ENCODE results near the gene POLN. TPM values are rescaled to one million over a fixed set of nuclear protein-coding genes. Genes with fewer than 3 reads are reported as not detected.

POLN gene
- total RNA-seq, 2 experiments from 2014 or later = 4.0 to 4.4 TPM

- DNase-seq (ENCODE audit: low spot score) = no peak
- CTCF ChIA-PET (ENCODE audit: unreplicated experiment) = no interaction called here
- no peak for TF ChIP-seq EZH2phosphoT487 (IDR thresholded peaks at IDR 0.05; ENCODE audit: borderline replicate concordance, low read depth, low read length)
- no peak for TF ChIP-seq CTCF (conservative IDR thresholded peaks at IDR 0.05; ENCODE audit: low read length)
- Histone ChIP-seq H3K4me1 (ENCODE audit: insufficient read depth, low read length, poor library complexity, severe bottlenecking) (no peaks in the 10 kb centered on the region), H3K9me2 (ENCODE audit: insufficient read depth, low read length) (no peaks in the 10 kb centered on the region), H3K79me2 (ENCODE audit: insufficient read depth, low read depth, low read length) (no peaks in the 10 kb centered on the region), H3K4me3 (ENCODE audit: low read depth, low read length, poor library complexity, severe bottlenecking) (no peak overlapping the region), H3K9me3 (ENCODE audit: low read length) (no peaks in the 10 kb centered on the region), H3K36me3 (ENCODE audit: insufficient read depth, low read length) (no peaks in the 10 kb centered on the region), H2AFZ (ENCODE audit: low read length) (no peak overlapping the region), H3K27ac (ENCODE audit: low read depth, low read length, poor library complexity, severe bottlenecking) (no peak overlapping the region), H3K4me2 (ENCODE audit: low read length) (no peak overlapping the region), H4K20me1 (ENCODE audit: insufficient read depth, low read length) (no peaks in the 10 kb centered on the region)
- intact Hi-C loops (cut with micrococcal nuclease; ENCODE audit: unreplicated experiment) = no loop called here
- BruUV-seq (replicated peaks) = no TSS peak
- POLR2A ChIA-PET = no interaction called here
Measured at GRCh38 chr4:2064276-2064991, 177.5 kb downstream of the POLN start.

GRCh38 chr4:2063557-2064275 lies 178.2 kb downstream of the POLN start:
- Histone ChIP-seq H3K4me3 (ENCODE audit: low read depth, low read length, poor library complexity, severe bottlenecking) (no peak overlapping the region), H3K79me2 (ENCODE audit: insufficient read depth, low read depth, low read length) (no peaks in the 10 kb centered on the region), H4K20me1 (ENCODE audit: insufficient read depth, low read length) (no peaks in the 10 kb centered on the region), H3K27ac (ENCODE audit: low read depth, low read length, poor library complexity, severe bottlenecking) (no peak overlapping the region), H3K4me1 (ENCODE audit: insufficient read depth, low read length, poor library complexity, severe bottlenecking) (no peaks in the 10 kb centered on the region), H3K4me2 (ENCODE audit: low read length) (no peak overlapping the region), H3K36me3 (ENCODE audit: insufficient read depth, low read length) (no peaks in the 10 kb centered on the region), H2AFZ (ENCODE audit: low read length) (no peak overlapping the region), H3K9me2 (ENCODE audit: insufficient read depth, low read length) (no peaks in the 10 kb centered on the region), H3K9me3 (ENCODE audit: low read length) (no peaks in the 10 kb centered on the region)
- ChIA-PET POLR2A (no interaction called here), CTCF (ENCODE audit: unreplicated experiment) (no interaction called here)
- BruUV-seq (replicated peaks) = no TSS peak
- TF ChIP-seq EZH2phosphoT487 (IDR thresholded peaks at IDR 0.05; ENCODE audit: borderline replicate concordance, low read depth, low read length) = no peak
- TF ChIP-seq CTCF (conservative IDR thresholded peaks at IDR 0.05; ENCODE audit: low read length) = no peak
- no peak for DNase-seq (ENCODE audit: low spot score)
- intact Hi-C loops (cut with micrococcal nuclease; ENCODE audit: unreplicated experiment) = no loop called here

Data from OCI-LY7 (cell line).